HTR-8/SVneo (cell line): ENCODE measurements around the gene C1QBP.

ENCODE experiments used
- DNase-seq: peaks from one replicate; pipeline ENCODE4 v3.0.0; 2011; ENCODE audit warnings: low spot score, mixed read lengths; ENCODE audit not compliant: insufficient read length
- FAIRE-seq: peaks from 2 replicates; lab custom pipeline; 2011; peaks lifted over from hg19 to GRCh38; lab: Jason Lieb, UNC

Gene C1QBP, protein sequence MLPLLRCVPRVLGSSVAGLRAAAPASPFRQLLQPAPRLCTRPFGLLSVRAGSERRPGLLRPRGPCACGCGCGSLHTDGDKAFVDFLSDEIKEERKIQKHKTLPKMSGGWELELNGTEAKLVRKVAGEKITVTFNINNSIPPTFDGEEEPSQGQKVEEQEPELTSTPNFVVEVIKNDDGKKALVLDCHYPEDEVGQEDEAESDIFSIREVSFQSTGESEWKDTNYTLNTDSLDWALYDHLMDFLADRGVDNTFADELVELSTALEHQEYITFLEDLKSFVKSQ

DNA sequence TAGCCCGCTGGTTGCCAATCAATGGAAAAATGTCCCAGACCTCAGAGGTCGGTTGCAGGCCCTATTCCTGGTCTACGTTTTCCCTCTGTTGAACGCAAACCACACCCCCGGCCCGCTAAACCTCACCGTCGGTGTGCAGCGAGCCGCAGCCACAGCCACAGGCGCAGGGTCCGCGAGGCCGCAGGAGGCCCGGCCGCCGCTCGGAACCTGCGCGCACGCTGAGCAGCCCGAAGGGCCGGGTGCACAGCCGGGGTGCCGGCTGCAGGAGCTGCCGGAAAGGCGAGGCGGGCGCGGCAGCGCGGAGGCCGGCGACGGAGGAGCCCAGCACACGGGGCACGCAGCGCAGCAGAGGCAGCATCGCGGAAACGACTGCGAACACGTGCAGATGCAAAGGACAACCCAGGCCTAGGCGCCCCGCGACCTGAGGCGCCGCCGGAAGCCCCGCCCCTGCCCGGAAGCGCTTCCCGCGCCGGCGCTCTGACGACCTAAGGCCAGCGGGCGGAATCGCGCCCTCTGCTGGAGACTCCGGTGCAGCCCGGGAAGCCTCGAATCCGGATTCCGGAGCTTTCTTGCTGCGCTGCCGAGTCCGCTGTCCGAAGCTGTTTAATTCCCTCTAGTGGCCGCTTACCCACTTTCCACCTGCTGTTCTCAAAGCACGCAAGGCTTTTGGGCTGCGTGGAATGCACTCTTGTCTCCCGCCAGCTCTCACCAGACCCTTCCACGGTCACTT, at the start of gene C1QBP:
C1QBP (minus strand) TSS at position 440 of the 730 bp plus-strand sequence; CDS start at position 358, 82 bp downstream.
- DNase-seq (peak; percentile 95), FAIRE-seq (peak; percentile 9)

GRCh38 chr17:5488752-5489151, 49.8 kb upstream of the C1QBP start:
- FAIRE-seq = no peak
- DNase-seq = no peak

DNA sequence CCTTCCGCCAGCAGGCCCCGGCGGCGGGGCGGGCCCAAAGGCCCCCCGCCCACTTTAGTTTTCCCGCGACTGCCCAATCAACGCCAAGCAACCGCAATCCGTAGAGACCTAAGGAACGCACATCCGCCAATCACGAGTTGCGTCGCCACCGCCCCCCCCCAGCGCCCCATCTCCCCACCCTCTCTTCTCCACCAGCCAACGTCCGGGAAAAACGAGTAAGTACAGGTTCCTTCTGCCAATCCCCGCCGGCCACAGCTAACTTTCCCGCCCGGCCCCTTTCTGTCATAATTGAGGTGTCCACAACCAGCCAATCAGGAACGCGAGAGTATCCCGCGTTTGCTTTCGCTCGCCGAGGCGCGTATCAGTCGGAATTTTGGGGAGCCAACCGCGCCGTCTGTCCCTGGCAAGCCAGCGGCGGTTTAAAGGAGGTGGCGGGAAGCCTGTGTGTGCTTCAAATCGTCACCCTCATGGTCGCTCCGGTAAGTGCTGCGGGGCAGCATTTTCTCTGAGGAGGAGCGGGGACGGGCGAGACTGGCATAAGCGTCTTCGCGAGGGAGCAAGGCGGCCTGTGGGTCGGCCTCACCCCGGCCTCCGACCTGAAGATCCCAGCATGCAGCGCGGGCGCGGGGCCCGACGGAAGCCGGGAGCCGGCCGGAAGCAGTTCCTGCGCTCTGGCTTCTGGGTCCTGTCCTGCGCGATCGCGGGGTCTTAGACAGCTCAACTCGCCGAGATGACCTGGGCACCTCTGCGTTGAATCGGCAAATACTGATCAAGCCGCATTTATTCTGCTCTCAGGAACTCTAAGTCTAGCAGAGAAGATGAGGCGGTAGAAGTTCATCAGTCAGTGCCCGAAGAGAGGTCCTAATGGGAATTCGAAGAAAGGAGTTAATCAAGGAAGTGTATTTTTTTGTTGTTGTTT, 47.5 kb upstream of the C1QBP start, which contains the start of gene MIS12:
MIS12 (plus strand) TSS at position 361 of the 919 bp plus-strand sequence. CDS start 2,297 bp downstream, outside the sequence.
- peak; percentile 99 for DNase-seq
- peak; percentile 92 for FAIRE-seq

DNA sequence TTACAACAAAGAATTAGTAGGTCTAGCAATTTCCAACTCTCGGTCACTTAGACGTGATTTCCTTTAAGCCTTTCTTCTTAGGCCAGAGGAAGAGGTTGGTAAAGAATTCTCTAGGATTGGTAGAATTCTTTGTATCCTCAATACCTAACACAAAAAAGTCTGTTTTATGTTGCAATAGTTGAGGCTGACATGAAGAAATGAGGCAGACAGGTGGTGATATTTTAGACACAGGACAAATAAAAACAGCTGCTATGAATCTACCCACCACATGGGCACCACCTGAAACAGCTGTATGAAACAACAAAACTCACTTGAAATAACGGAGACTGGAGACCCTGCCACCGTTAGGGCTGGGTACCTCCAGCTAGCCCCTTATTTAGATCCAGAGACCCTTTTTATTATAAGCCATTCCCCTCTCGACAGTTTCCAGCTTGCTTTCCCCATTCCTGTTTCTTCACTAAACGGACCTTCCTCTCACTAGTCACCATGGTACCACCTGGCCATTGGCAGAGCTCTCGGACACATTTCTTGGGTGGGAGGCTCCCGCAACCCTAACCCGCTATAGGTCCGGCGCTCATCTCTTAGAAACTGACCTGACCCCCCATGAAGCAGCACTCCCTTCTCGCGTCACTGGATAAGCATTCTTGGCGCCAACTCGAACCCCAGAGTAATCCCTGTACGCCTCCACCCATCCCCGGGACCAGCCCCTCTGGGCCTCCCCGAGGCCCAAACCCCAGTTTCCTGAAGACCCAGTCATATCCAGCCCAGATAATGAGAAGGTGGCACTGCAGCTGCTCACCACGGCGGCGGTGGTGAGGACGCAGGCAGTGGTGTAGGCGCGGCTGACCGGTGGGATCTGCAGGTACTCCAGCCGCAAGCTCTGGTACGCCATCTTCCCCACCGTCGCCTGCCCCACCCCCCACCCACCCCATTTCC, 46.6 kb upstream of the C1QBP start, which contains the start of gene DERL2:
DERL2 (minus strand) TSS at position 909 of the 936 bp plus-strand sequence; CDS start at position 892, 17 bp downstream.
- FAIRE-seq (no peak), DNase-seq (peak; percentile 30)

DNA sequence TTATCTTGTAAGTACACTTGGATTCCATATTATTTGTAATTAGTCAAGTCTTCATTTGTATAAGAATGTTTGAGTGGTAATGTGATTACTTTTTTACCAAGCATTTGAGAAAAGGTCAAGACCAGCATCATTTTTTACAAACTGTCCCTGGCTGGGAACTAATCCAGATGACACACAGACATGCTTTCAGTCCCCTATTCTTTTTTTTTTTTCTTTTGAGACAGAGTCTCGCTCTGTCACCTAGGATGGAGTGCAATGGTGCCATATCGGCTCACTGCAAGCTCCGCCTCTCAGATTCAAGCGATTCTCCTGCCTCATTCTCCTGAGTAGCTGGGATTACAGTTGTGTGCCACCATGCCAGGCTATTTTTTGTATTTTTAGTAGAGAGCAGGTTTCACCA, 42.5 kb upstream of the C1QBP start:
- DNase-seq (no peak), FAIRE-seq (no peak)

DNA sequence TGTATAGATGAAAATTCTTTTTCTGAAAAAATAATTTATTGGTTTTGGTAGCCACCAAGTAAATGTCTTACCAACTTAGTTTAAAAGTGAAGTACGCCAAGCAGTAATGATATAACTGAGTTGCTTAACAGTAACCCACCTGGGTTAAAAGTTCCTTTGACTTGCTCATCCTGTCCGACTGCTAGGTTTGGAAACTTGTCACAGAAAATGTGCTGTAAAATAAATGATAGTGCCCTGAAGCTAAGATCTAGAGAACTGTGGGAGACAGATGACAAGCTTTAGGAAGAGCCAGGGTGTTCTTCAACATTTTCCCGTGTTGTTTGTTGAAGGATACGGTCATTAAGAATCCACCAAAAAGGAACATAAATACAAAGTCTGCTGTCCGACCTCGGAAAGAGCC, 42.0 kb upstream of the C1QBP start:
- DNase-seq = no peak
- no peak for FAIRE-seq

DNA sequence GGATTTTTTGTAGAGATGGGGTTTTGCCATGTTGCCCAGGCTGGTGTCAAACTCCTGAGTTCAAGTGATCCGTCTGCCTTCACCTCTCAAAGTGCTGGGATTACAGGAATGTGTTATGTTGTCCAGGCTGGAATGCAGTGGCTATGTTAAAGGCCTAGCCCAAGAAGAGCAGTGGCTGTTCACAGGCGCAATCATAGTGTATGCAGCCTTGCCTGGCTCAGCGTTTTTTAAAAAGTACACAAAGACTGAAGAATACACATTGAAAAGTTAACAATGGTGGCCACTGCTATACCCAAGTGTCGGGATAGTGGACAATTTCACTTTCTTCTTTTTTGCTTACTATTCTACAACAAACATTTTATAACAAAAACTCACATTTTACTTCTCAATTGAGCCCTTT, 40.0 kb upstream of the C1QBP start:
- FAIRE-seq (no peak), DNase-seq (no peak)

GRCh38 chr17:5473906-5474305, 35.0 kb upstream of the C1QBP start:
- DNase-seq (no peak), FAIRE-seq (peak; percentile 52)

- no peak for DNase-seq
- no peak for FAIRE-seq
Measured at GRCh38 chr17:5472511-5472910, 33.6 kb upstream of the C1QBP start.

DNA sequence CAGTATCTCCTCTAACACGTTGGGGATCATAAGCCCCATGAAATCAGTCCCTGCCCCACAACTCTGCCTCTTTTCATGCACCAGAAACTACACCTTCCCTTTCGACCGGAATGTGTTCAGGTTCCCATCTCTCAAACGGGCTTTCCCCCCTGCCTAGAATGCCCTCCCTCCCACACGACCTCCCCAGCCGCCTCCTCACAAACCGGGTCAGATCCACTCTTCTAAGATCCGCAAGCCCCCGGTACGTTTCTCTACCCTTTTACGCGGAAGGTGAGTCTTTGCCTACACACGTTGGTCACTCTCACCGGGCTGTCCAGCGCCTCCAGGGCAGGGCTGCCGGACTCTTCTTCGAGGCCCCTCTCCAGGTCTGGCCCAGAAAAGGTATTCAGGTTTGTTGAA, 29.1 kb upstream of the C1QBP start:
- DNase-seq (peak; percentile 9), FAIRE-seq (no peak)

DNA sequence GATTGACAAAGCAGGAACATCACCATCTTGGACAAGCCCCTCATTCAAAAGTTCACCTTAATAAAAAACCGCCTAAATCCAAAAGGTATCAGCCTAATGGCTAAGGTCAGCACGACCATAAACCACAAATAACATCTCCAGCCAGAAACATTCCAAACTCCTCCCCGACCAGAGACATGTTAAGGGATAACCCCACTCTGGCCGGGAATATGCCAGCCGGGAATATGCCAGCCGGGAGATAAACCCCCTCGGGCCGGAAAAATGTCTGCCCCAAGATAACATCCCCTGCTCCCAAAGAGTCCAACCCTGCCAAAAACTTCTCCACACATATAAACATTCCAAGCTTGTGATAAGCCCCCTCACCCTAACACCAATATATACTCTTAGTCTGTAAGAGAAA, 28.5 kb upstream of the C1QBP start:
- no peak for DNase-seq
- no peak for FAIRE-seq

GRCh38 chr17:5466295-5466694, 27.3 kb upstream of the C1QBP start:
- FAIRE-seq = no peak
- no peak for DNase-seq

DNA sequence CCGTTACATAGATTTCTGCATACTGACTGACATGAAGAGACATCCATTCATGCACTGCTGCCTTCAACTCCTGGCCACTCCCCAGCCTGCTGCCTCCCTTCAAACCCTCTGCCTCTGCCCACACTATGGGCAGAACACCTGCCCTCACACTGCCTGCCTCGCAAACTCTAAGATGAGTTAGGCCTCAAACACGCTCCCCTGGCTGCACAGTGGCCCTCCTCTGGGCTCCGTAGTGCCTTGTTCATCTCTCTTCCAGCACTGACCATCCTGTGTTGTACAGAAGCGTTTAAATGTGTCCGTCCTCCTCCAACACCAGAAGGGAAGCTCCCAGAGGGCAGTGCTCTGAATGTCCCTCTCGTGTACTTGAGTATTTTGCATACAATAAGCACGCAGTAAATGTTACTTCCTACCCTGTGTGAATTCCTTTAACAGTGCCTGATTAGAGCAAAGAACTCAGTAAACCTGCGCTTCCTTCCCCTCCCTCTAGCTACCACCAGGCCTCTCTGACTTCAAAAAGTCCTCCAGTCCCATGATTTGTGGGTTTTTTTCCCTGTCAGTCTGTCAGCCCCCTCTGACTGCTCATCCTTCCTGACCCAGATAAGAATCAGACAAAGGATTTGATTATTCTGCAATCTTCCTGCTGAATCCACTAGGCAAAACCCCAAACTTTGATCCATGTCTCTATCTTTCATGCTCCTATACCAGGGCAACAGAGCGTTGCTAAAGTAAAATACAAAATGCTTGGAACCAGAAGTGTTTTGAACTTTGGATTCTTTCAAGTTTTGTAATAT, 26.0 kb upstream of the C1QBP start:
- FAIRE-seq (no peak), DNase-seq (no peak)

DNA sequence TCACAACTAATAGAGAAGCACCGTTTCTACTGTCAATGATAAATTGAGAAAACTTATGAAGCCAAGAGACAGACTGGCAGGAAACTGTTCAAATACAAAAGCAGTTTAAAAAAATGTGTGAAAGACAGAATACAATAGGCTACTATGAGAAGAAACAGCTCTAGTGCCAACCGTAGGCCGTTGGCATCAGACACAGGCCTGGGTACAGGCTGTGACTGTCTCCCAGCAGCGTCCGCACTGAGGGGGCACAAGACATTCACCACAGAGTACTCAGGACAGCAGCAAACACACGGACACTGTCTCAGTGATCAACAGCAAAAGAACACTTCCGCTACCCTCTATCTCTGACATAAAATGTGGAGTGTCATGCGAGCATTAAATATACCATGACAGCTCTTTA, 7.8 kb upstream of the C1QBP start:
- FAIRE-seq = no peak

DNA sequence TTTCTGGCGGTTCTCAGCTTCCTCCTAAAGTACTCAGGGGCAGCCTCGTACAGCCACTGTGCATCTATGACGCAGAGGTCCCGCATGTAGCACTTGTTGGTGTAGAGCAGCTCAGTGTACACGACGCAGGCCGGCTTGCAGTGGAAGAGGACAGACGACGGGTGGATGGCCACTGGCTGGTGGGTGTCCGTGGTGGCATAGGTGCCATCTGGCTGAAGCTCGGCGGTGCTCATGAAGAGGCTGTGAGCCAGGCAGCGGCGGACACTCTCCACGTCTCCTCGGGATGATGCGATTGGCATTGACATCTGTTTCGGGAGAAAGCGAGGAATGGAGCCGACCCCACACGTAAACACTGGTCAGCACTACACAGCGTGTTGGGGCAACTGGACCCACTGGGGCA, 5.3 kb upstream of the C1QBP start:
- DNase-seq (no peak), FAIRE-seq (peak; percentile 64)

More for the DNA sequence above, 7.8 kb upstream of the C1QBP start:
- DNase-seq = no peak

GRCh38 chr17:5443728-5444127, 4.8 kb upstream of the C1QBP start:
- no peak for FAIRE-seq

DNA sequence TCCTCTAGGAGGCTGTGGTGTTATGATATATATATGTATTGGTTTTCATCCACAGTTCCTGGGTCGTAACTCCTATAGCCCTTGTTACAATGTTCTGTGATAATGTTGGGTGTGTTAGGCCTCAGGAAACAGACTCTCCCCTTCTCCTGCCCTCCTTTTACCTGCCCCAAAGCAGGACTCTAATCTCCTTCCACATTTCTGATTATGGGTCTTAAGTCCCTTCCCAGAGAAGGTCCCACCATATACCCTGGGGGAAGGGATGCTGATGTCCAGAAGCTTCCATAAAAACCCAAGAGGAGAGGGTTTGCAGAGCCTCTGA, 450 bp upstream of the C1QBP start:
- no peak for FAIRE-seq
- DNase-seq = no peak

More at GRCh38 chr17:5443728-5444127, 4.8 kb upstream of the C1QBP start:
- no peak for DNase-seq

GRCh38 chr17:5437721-5438317, 1.1 kb downstream of the C1QBP start:
- no peak for DNase-seq
- no peak for FAIRE-seq
